Measurements from ENCODE around the gene UMPS.

- TF ChIP-seq EZH2 (IDR thresholded peaks at IDR 0.05; ENCODE audit: insufficient read depth, poor library complexity, severe bottlenecking): no peak
- TF ChIP-seq EZH2phosphoT487 (IDR thresholded peaks at IDR 0.05; ENCODE audit: insufficient read depth, low read depth): no peak
These were observed 61.4 kb downstream of the UMPS start for GRCh38 chr3:124791639-124792151.

Data from GM23248 (cell line).